ENCODE data around the gene FBXL7.

- no peak for TF ChIP-seq POLR2A (IDR thresholded peaks at IDR 0.05; ENCODE audit: extremely low read depth, insufficient read length)
- no peak for TF ChIP-seq CTCF (IDR thresholded peaks at IDR 0.05; ENCODE audit: low read depth, low read length)
Observed at GRCh38 chr5:15956622-15957021, 456.6 kb downstream of the FBXL7 start.

Measured in NB4 (cell line).